VCaP (cell line): Measurements from ENCODE around the gene CREG1.

Experiments used
- H3K27ac ChIP-seq: fragments of 450-650 bp; 2 replicates; pipeline ENCODE4 v1.5.1; 2017
- TF ChIP-seq, protein P1 (sequence below): fragments of 450-650 bp; conservative IDR thresholded peaks from 2 replicates; pipeline ENCODE4 v1.5.1; 2017; ENCODE audit warnings: mild to moderate bottlenecking, moderate library complexity

CREG1 gene

DNA sequence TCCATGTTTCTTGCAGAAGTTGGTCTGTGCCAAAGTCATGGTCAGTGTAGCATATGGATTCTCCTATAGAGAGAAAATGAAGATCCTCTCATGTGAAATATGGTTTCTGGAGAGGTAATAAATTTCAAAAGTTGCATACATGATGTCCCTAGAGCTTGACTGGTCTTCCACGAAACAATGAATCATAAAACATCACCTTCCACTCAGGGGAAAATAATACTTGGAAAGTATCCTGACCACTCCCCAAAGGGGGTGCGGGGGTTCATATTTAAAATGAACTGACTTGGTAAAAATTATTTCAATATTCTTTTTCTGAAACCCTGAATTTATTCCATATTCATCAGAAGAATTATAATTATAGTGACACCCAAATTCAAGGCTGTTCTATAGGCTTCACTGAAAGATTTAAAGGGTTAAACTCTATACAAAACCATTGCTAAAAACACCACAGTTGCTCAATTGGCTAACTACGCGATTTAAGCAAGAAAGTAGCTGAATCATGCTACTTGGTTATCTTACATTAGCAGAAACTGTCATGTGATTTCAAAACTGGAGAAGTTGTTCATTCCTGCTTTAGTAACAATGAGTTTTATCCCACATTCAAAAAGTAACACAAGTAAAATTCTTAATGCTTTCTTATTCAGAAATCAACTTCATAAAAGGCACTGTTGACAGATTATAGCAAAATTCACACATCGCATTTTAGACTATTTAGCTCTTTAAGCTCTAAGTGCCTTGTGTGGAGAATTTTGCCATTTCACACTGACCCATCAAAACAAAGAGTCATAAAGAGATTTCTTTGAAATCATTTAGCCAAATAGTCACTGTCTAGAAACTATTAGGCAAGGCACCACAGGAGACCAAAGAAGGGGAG, 5.3 kb downstream of the CREG1 start:
- TF ChIP-seq, protein P1, sequence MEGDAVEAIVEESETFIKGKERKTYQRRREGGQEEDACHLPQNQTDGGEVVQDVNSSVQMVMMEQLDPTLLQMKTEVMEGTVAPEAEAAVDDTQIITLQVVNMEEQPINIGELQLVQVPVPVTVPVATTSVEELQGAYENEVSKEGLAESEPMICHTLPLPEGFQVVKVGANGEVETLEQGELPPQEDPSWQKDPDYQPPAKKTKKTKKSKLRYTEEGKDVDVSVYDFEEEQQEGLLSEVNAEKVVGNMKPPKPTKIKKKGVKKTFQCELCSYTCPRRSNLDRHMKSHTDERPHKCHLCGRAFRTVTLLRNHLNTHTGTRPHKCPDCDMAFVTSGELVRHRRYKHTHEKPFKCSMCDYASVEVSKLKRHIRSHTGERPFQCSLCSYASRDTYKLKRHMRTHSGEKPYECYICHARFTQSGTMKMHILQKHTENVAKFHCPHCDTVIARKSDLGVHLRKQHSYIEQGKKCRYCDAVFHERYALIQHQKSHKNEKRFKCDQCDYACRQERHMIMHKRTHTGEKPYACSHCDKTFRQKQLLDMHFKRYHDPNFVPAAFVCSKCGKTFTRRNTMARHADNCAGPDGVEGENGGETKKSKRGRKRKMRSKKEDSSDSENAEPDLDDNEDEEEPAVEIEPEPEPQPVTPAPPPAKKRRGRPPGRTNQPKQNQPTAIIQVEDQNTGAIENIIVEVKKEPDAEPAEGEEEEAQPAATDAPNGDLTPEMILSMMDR = no peak
- no peak overlapping the region for H3K27ac ChIP-seq

DNA sequence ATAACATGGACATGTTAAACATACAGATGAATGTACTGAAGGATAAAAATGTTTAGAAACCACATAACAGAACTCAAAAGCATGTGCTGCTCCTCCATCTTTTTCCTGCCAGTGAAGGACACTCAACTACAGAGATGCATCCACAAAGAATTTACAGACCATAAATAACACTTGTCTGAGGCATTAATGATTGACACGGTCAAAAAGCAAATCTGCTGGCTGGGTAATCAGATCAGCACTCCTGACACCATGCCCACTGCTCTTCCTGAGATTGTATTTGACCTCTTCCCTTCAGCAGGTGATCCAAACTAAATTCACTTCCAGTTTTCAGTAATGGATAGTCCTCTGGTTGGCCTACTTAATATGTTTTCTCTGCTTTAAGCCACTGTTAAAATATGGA, 6.6 kb downstream of the CREG1 start:
- TF ChIP-seq, protein P1 = no peak
- H3K27ac ChIP-seq = no peak overlapping the region

DNA sequence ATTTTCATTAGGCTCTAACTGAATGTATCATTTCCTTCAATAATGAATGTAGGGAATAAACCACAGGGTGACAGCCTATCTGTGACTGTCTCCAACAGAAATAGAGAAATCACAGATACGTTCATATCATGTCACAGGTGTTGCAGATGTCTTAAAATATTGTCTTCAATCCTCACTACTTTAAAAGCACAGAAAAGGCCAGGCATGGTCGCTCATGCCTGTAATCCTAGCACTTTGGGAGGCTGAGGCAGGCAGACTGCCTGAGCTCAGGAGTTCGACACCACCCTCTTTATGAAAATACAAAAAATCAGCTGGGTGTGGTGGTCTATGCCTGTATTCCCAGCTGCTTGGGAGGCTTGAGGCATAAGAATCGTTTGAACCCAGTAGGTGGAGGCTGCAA, 8.2 kb downstream of the CREG1 start:
- TF ChIP-seq, protein P1 = no peak
- peak overlapping the region; percentile 76; the same call in 1 of the 2 replicates for H3K27ac ChIP-seq

DNA sequence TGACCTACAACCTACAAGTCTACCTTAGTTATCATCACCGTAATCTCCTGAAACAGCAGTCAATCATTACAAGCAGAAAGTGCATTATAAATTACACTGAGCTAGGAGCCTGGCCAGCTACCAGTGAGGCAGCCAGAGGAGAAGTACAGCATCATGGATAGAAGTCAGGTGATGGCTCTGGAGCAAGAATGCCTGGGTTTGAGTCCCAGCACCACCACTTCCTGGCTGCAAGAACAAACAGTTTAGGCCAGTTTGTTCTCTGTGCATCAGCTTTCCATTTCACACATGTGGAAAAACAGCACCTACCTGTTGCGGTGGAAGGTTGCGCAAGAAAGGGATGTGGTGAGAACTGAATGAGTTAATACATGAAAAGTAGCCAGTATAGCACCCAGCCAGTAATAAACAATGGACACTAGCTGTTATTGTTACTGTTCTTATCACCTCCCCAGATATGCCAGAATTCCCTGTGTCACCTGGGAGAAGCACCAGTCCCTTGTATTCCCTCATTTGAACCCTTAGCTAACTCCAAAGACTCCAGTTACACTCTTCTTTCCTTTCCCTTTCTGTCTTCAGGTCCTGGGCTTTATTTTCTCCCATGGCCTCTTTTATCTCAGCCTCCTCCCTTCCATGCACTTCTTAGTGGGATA, 9.0 kb downstream of the CREG1 start:
- H3K27ac ChIP-seq = peak overlapping the region; percentile 76
- TF ChIP-seq, protein P1 = no peak

DNA sequence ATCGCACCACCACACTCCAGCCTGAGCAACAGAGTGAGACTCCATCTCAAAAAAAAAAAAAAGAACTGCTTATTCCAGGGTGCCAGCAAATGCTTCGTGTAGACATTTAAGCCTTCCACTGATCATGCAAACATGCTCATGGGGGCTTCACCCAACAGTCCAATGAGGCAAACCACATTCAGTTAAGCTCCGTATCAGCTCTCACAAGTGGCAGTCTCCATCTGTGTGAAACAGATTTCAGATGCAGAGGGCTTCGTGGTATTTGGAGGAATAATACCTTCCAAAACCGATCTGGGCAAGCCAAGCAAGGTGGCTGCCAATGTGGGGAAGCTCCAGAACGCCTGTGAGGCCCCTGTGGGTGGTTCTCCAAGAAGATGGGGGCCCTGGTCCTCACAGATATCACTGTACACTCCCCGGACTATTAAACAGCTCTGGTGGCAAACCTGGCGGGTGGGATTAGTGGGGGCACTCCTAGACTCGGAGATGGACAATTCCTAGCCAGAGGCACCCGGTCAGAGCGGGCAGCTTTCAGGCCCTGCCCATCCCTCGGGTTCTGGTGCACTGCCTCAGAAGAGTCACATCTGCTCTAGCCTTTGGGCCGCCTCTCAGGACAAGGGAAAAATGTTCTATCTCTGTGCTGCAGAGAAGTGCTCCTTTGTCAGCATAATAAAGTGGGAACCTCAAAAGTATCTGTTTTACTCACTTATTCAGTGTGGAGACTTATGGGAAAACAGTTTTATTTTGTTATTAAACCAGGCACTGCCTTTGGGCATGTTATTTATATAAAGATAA, 10.2 kb downstream of the CREG1 start:
- peak overlapping the region; percentile 76 for H3K27ac ChIP-seq
- TF ChIP-seq, protein P1 = no peak

DNA sequence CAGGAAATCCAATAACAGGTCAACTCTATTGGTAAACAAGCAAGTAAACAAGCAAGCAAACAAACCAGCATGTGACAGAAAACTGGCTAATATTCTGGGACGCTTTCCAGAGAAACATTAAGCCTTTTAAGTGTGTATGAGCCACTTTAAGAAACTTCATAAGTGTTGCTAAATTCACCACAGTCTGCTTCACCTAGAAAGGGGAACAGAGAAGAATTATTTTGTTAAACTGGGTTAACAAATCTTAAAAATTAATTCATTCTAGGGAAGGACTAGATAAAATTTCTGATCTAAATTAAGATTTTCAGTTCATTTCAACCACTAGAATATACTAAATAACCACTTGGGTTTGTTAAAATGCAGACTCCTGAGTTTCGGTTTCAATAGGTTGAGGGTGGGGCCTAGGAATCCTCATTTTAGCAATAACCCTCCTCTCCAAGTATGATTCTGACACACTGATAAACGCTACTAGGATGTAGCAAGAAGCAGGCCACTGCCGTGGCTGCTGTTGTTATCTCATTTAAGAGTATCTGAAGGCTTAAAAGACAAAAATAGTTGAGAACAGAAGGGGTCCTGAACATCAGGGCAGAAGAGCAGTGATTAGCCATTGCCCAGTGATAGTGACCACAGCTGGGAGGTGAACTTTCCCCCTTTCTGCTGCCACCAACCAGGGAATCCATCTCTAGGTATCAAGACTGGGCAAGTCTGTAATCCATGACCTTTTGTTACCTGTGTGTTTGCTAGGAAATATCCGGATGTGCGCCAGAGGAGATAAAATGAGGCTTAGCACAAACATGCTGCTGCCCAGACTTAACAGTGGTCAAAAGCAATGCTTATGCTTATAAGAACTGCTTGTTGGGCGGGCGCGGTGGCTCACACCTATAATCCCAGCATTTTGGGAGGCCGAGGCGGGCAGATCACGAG, 11.2 kb downstream of the CREG1 start:
- TF ChIP-seq, protein P1 = no peak
- H3K27ac ChIP-seq = peak overlapping the region; percentile 76
